K562 (cell line): ENCODE data around the gene SOS2. TPM values are rescaled to one million over a fixed set of nuclear protein-coding genes. Genes with fewer than 3 reads are reported as not detected.

ENCODE experiments used
- ATAC-seq: fragments of 200-7000 bp; cut with Tn5 transposase; 3 replicates; pipeline ENCODE4 v1.9.1; 2020; ENCODE audit warnings: moderate library complexity
- BruUV-seq: library from RNA; stranded (reverse); fragments of 400-500 nt; replicated peaks from 2 replicates; lab custom pipeline; 2021; lab: Mats Ljungman, UMichigan
- CTCF ChIA-PET: fragments of 300-600 bp; formaldehyde crosslinking; extraction: SDS; loops from one replicate; lab custom pipeline; 2021; ENCODE audit warnings: low intra/inter-chr PET ratio; lab: Yijun Ruan, JAX
- POLR2A ChIA-PET: fragments of 300-600, 350-650 bp; sonication (Branson Sonifier 250); formaldehyde crosslinking; extraction: SDS; loops from one replicate; lab custom pipeline; 2021; ENCODE audit warnings: antibody characterized with exemption, inconsistent platforms; lab: Yijun Ruan, JAX
- DNase-seq, 4 experiments: peaks; one replicate each; pipeline versions ENCODE4 v3.0.0 to v3.0.0-alpha.2; 2011 to 2018; ENCODE audit warnings: low spot score in 3 of 4, mixed read lengths in 3 of 4; ENCODE audit errors: extremely low read depth in 1 of 4
- FAIRE-seq: peaks from 2 replicates; lab custom pipeline; 2011; peaks lifted over from hg19 to GRCh38; lab: Jason Lieb, UNC
- H2AFZ ChIP-seq: 2 replicates; pipeline ENCODE4 v1.6.0; 2011; ENCODE audit warnings: low read depth, low read length, control low read depth, inconsistent platforms
- H3K27ac ChIP-seq: fragments of 200-600 bp; 3 replicates; pipeline ENCODE4 v1.8.0; 2011; ENCODE audit warnings: low read depth, mild to moderate bottlenecking, control low read depth, inconsistent platforms, low read length, moderate library complexity, mixed read lengths; ENCODE audit errors: extremely low read depth
- H3K27me3 ChIP-seq, 2 experiments: fragments of 300-600 bp in 1 of 2; 2 replicates in 1 of 2; 3 replicates in 1 of 2; pipeline versions ENCODE4 v1.6.0 to v1.8.0; 2011; ENCODE audit warnings: inconsistent platforms in 2 of 2, low read length in 2 of 2, mild to moderate bottlenecking in 1 of 2, mixed read lengths in 1 of 2, moderate library complexity in 1 of 2; ENCODE audit not compliant: control insufficient read depth in 2 of 2, insufficient read depth in 2 of 2
- H3K36me3 ChIP-seq: fragments of 300-600 bp; 3 replicates; pipeline ENCODE4 v1.8.0; 2011; ENCODE audit warnings: mild to moderate bottlenecking, low read length, inconsistent platforms; ENCODE audit not compliant: control insufficient read depth, insufficient read depth
- H3K4me1 ChIP-seq, 2 experiments: fragments of 200-600 bp in 1 of 2; replicated peaks in 1 of 2; 2 replicates in 1 of 2; 3 replicates in 1 of 2; pipeline versions ENCODE4 v1.5.1 to v1.8.0; 2011; ENCODE audit warnings: inconsistent platforms in 2 of 2, low read length in 2 of 2, mild to moderate bottlenecking in 1 of 2, mixed read lengths in 1 of 2, moderate library complexity in 1 of 2; ENCODE audit not compliant: control insufficient read depth in 2 of 2, insufficient read depth in 2 of 2
- H3K4me2 ChIP-seq: 2 replicates; pipeline ENCODE4 v1.6.1; 2011; ENCODE audit warnings: low read length, control low read depth, inconsistent platforms, mixed read lengths; ENCODE audit not compliant: insufficient read depth
- H3K4me3 ChIP-seq: fragments of 200-600 bp; sonication (generic), shearing (Covaris generic); 2 replicates; pipeline ENCODE4 v1.5.1; 2016; ENCODE audit warnings: control low read depth, inconsistent platforms
- H3K79me2 ChIP-seq: fragments of 200-600 bp; 3 replicates; pipeline ENCODE4 v1.8.0; 2011; ENCODE audit warnings: low read length, inconsistent platforms; ENCODE audit not compliant: control insufficient read depth, insufficient read depth
- H3K9ac ChIP-seq, 2 experiments: 2 replicates each; pipeline versions ENCODE4 v1.6.0 to v1.6.1; 2011; ENCODE audit warnings: low read depth in 2 of 2, low read length in 2 of 2, control low read depth in 1 of 2, inconsistent platforms in 1 of 2, mild to moderate bottlenecking in 1 of 2, mixed read lengths in 1 of 2; ENCODE audit not compliant: insufficient read depth in 1 of 2
- H3K9me1 ChIP-seq: one replicate; pipeline ENCODE4 v1.6.0; 2011; ENCODE audit warnings: inconsistent platforms, mild to moderate bottlenecking, low read length, moderate library complexity; ENCODE audit not compliant: control insufficient read depth, insufficient read depth
- H3K9me3 ChIP-seq: replicated peaks from 2 replicates; pipeline ENCODE4 v1.5.1; 2011; ENCODE audit warnings: low read depth, low read length, inconsistent platforms; ENCODE audit not compliant: control insufficient read depth, insufficient read depth
- H4K20me1 ChIP-seq: replicated peaks from 2 replicates; pipeline ENCODE4 v1.6.1; 2011; ENCODE audit warnings: low read length, inconsistent platforms, mixed read lengths; ENCODE audit not compliant: control insufficient read depth, insufficient read depth
- DMBX1 ChIP-seq: fragments of 250-450 bp; sonication (Bioruptor Pico); IDR thresholded peaks from 2 replicates; pipeline ENCODE4 v1.8.0; 2022; ENCODE audit warnings: inconsistent platforms, mild to moderate bottlenecking, moderate library complexity, borderline replicate concordance
- GATA2 ChIP-seq: sonication (generic); formaldehyde crosslinking; IDR thresholded peaks from 2 replicates; pipeline ENCODE4 v1.4.0; 2020; ENCODE audit warnings: mild to moderate bottlenecking, missing genetic modification reagents
- HEY1 ChIP-seq: fragments of 250-450 bp; sonication (Bioruptor Pico); IDR thresholded peaks from 2 replicates; pipeline ENCODE4 v1.5.0; 2020; ENCODE audit warnings: mild to moderate bottlenecking, moderate library complexity, borderline replicate concordance
- HSF4 ChIP-seq: fragments of 250-450 bp; sonication (Bioruptor Pico); IDR thresholded peaks from 2 replicates; pipeline ENCODE4 v2.1.2; 2022; ENCODE audit warnings: mild to moderate bottlenecking, moderate library complexity, borderline replicate concordance
- MTA1 ChIP-seq: fragments of 450-650 bp; IDR thresholded peaks from 2 replicates; pipeline ENCODE4 v1.6.1; 2017; ENCODE audit warnings: borderline replicate concordance
- POU5F1 ChIP-seq: fragments of 150-350 bp; IDR thresholded peaks from 2 replicates; pipeline ENCODE4 v1.6.1; 2014; ENCODE audit warnings: borderline replicate concordance, low read length, low read depth, mild to moderate bottlenecking; ENCODE audit not compliant: partially characterized antibody
- WHSC1 ChIP-seq: IDR thresholded peaks from one replicate; pipeline ENCODE4 v1.6.1; 2012; ENCODE audit warnings: low read length, control low read depth, inconsistent platforms
- ZBTB9 ChIP-seq: fragments of 450-650 bp; formaldehyde crosslinking; IDR thresholded peaks from 2 replicates; pipeline ENCODE4 v1.4.0; 2020; ENCODE audit warnings: mild to moderate bottlenecking, moderate library complexity
- ZNF561 ChIP-seq: fragments of 450-650 bp; formaldehyde crosslinking; conservative IDR thresholded peaks from 2 replicates; pipeline ENCODE4 v1.4.0; 2020; ENCODE audit warnings: mild to moderate bottlenecking, moderate library complexity
- ZNF609 ChIP-seq: sonication (generic); formaldehyde crosslinking; IDR thresholded peaks from 2 replicates; pipeline ENCODE4 v1.8.1; 2023; ENCODE audit warnings: missing genetic modification reagents, mild to moderate bottlenecking, borderline replicate concordance
- WGBS: fragments of 100-300 bp; shearing (Covaris generic); methylation state at CpG from one replicate; pipeline ENCODE4 v1.1.6; 2016; ENCODE audit warnings: low coverage, mixed read lengths; ENCODE audit not compliant: insufficient coverage; ENCODE audit errors: missing lambda C conversion rate; 5-methylcytosine and 5-hydroxymethylcytosine counted together
- in situ Hi-C: fragments of 300-500 bp; cut with MboI; formaldehyde crosslinking; loops from 4 replicates; pipeline ENCODE4 v1.15.0; 2018; ENCODE audit warnings: inconsistent platforms, mixed read lengths
- intact Hi-C: fragments of 100-400 bp; cut with micrococcal nuclease; formaldehyde crosslinking; loops from 2 replicates; pipeline ENCODE4 v1.14.2; 2022
- polyA plus RNA-seq, 8 experiments: library from polyadenylated mRNA; depleted of rRNA in 4 of 8; stranded (reverse) in 5 of 8; unstranded in 3 of 8; fragments of >200 nt; fragmentation: Nextera tagmentation in 2 of 8; fragmentation: Illumina TruSeq in 1 of 8; extraction: Ambion mirVana in 2 of 8; extraction: Trizol in 1 of 8; gene quantifications; 2 replicates each; pipeline versions ENCODE4 v1.2.1 to v1.2.3, GENCODE V29; 2011 to 2014; ENCODE audit warnings: inconsistent platforms in 1 of 8, missing spikeins in 1 of 8
- total RNA-seq, 7 experiments: library from RNA; depleted of rRNA in 6 of 7; stranded (reverse); fragments of >200 nt in 6 of 7; fragmentation: Illumina TruSeq in 2 of 7; extraction: Trizol in 2 of 7; gene quantifications; 2 replicates each; pipeline versions ENCODE4 v1.2.1 to v1.2.3, GENCODE V29; 2011 to 2021; ENCODE audit warnings: low replicate concordance in 1 of 7

The SOS2 gene
- total and polyA plus RNA-seq, 9 of the 15 experiments (the other 6 are each of a cell fraction or from before 2014, with no cell fraction given): 2.2 to 13.1 (median 10.5) TPM

GRCh38 chr14:50082784-50083466, 148.5 kb downstream of the SOS2 start (continued):
- TF ChIP-seq GATA2 (CRISPR knock-in tag) (no peak), ZBTB9 (no peak), ZNF561 (no peak), DMBX1 (no peak), HEY1 (CRISPR knock-in tag) (no peak)

- FAIRE-seq: no peak
- 32% methylated on average over 6 of the region's 8 CpGs for WGBS
- TF ChIP-seq POU5F1 (no peak), HSF4 (no peak), ZNF609 (CRISPR knock-in tag) (no peak), WHSC1 (no peak), MTA1 (no peak)
- Histone ChIP-seq H3K27ac (no peak overlapping the region), H3K9me1 (no peaks in the 10 kb centered on the region), H3K36me3 (no peaks in the 10 kb centered on the region), H3K4me3 (no peak overlapping the region), H3K79me2 (no peaks in the 10 kb centered on the region), H3K4me2 (no peak overlapping the region), H4K20me1 (no peaks in the 10 kb centered on the region), H2AFZ (no peak overlapping the region), H3K9me3 (no peaks in the 10 kb centered on the region), H3K4me1 (peaks cover 0 to 5% of the 10 kb centered on the region in 2 experiments; a peak in 2 of 5 replicates), H3K9ac (no peak overlapping the region), H3K27me3 (no peaks in the 10 kb centered on the region)
- POLR2A ChIA-PET: interaction anchor here (1.1 kb wide), 1 partner anchor 183 kb away, joined by 3 read pairs; no protein-coding TSS in a partner anchor
- BruUV-seq: no TSS peak
- intact Hi-C loops (no loop called here), in situ Hi-C loops (no loop called here)
- no peak for ATAC-seq
- CTCF ChIA-PET: no interaction called here
- DNase-seq: no peak
These were observed 149.1 kb downstream of the SOS2 start for GRCh38 chr14:50082308-50082742.
